HG03066 (cell line): ENCODE results near the gene ZBTB8A.
"Not testable (repeated sequence)": the region's sequence is repeated elsewhere in the genome, so short reads cannot be mapped to it uniquely, and the experiment has no call there.

ENCODE experiments used
- ATAC-seq: cut with Tn5 transposase; IDR thresholded peaks from one replicate; pipeline ENCODE4 v1.9.1; 2021; ENCODE audit warnings: low read depth; ENCODE audit not compliant: unreplicated experiment

Gene ZBTB8A

GRCh38 chr1:32536117-32536516, 3.1 kb upstream of the ZBTB8A start:
- no peak for ATAC-seq

GRCh38 chr1:32536764-32537163, 2.5 kb upstream of the ZBTB8A start:
- ATAC-seq: no peak

- ATAC-seq: no peak
Observed at GRCh38 chr1:32539584-32540571, 651 bp downstream of the ZBTB8A start.

- ATAC-seq: no peak
Observed at GRCh38 chr1:32540605-32541004, 1.4 kb downstream of the ZBTB8A start.

- ATAC-seq: no peak
Observed at GRCh38 chr1:32541064-32541566, 1.9 kb downstream of the ZBTB8A start.

- no peak for ATAC-seq
Observed at GRCh38 chr1:32546611-32547010, 7.4 kb downstream of the ZBTB8A start.

- ATAC-seq: no peak
Observed at GRCh38 chr1:32549616-32550015, 10.4 kb downstream of the ZBTB8A start.

GRCh38 chr1:32554288-32554687, 15.1 kb downstream of the ZBTB8A start:
- no peak for ATAC-seq

- ATAC-seq: not testable (repeated sequence)
Observed at GRCh38 chr1:32557035-32557434, 17.8 kb downstream of the ZBTB8A start.

- no peak for ATAC-seq
Observed at GRCh38 chr1:32557812-32558211, 18.6 kb downstream of the ZBTB8A start.

- ATAC-seq: no peak
Observed at GRCh38 chr1:32568929-32569328, 29.7 kb downstream of the ZBTB8A start.

- ATAC-seq: no peak
Observed at GRCh38 chr1:32580348-32581017, 41.3 kb downstream of the ZBTB8A start.

- no peak for ATAC-seq
Observed at GRCh38 chr1:32592943-32593342, 53.7 kb downstream of the ZBTB8A start.

- no peak for ATAC-seq
Observed at GRCh38 chr1:32600034-32600433, 60.8 kb downstream of the ZBTB8A start.

- no peak for ATAC-seq
Observed at GRCh38 chr1:32605711-32606424, 66.6 kb downstream of the ZBTB8A start.

- no peak for ATAC-seq
Observed at GRCh38 chr1:32606565-32607371, 67.5 kb downstream of the ZBTB8A start.

- ATAC-seq: no peak
Observed at GRCh38 chr1:32609180-32609579, 70.0 kb downstream of the ZBTB8A start.

- no peak for ATAC-seq
Observed at GRCh38 chr1:32611859-32612188, 72.6 kb downstream of the ZBTB8A start.

GRCh38 chr1:32612189-32612881, 73.1 kb downstream of the ZBTB8A start:
- no peak for ATAC-seq

- no peak for ATAC-seq
Observed at GRCh38 chr1:32613472-32613871, 74.2 kb downstream of the ZBTB8A start.
